ENCODE data around the gene SPACDR.

The SPACDR gene

DNA sequence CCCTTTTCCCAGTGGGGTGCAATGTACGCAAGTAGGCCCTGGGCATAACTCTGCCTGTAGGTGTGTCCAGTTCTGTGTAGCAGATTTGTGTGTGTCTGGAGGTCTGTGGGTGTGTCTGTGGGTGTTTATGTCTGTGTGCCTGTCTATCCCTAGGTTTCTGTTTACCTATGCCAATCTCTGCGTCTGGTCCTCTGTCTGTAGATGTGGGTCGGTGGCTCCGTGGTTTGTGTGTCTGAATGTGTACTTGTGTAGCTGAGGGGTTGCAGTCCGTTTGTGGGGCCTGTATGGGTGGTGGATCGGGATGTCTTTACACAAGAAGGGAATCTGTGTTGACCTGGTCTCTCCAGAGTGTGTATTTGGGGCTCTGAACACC lies 20.6 kb upstream of the SPACDR start:
- no peak for DNase-seq

GRCh38 chr7:100483722-100484672 lies 19.9 kb upstream of the SPACDR start, which contains the start of gene NYAP1:
Gene NYAP1, plus strand, starts transcription at chr7:100483927. Its CDS starts 1,385 bp downstream, at chr7:100485312.
- peak; percentile 68 for DNase-seq

DNA sequence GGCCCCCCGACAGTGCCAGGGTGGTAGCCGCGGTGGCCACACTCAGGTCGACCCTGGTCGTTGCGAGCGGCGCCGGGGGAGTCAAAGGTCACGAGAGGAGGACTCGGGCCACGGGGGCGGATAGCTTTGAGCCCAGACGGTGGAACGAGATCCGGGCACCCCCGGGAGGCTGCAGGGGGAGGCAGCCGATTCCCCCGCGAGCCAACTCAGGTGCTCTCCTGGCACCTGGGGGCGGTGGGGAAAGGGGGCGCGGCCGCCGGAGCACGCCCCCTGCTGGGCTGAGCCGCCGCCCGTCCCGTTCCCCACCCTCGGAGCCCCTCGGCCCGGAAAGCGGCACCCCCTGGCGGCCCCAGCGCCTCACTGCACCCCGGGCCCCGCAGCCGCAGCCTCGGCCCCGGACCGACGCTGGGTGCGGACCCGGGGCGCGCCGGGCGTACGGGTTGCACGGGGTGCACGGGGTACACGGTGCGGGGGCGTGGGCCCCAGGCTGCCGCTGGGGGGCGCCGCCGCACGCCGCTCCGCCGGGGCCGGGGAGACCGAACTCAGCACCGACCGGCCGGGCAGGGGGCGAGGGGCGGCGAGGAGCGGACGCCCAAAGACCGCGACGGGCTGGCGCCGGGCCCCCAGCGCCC lies 19.1 kb upstream of the SPACDR start:
- peak; percentile 86 for DNase-seq

- DNase-seq = no peak
These were observed 18.6 kb upstream of the SPACDR start for GRCh38 chr7:100482728-100483089.

- no peak for DNase-seq
These were observed 17.4 kb upstream of the SPACDR start for GRCh38 chr7:100481466-100481865.

GRCh38 chr7:100478958-100479660 lies 15.0 kb upstream of the SPACDR start, which contains the start of gene TSC22D4:
Gene TSC22D4, minus strand, starts transcription at chr7:100479214. Its CDS starts 1,176 bp downstream, at chr7:100478038.
- peak; percentile 94 for DNase-seq

- DNase-seq = no peak
These were observed 13.8 kb upstream of the SPACDR start for GRCh38 chr7:100477871-100478267.

DNA sequence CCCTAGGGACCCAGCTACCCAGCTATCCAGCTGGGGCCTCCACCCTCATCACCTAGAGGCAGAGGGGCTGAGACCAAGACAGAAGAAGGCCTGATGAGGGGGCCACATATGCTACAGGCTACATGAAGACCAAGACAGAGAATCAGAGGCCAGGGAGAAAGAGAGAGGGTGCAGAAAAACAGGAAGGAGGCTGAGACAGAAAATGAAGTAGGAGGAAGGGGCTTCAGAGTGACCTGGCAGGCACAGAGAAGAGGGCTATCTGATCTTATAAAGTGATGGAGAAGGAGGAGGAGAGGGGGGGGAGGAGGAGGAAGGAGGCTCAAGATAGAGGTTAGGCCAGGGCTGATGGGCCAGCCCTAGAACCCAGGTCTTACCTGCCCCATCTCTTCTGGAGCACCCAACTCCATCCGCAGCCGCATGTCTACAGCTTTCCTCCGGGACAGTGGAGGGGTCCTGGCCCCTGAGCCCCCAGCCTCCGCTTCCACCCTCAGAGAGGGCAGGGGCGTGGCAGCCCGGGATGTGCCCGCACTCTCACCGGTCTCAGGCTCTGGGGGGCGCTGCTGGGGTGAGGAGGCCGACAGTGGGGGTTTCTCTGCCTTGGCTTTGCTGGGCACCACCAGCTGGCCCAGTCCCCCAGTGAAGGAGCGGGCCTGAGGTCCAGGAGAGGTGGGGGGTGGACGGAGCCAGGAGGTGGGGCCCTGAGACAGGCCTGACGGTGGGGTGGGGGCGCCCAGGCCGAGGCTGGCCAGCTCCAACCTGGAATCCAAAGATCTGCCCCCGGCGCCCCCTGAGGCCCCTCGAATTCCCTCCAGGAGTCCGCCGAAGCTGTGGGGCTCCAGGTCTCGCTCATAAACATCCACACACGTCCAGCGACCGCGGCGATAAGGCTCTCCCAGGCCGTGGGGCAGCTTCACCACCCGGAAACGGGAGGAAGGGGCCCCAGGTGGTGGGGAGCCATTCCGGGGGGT lies 13.1 kb upstream of the SPACDR start:
- DNase-seq = peak; percentile 41

DNA sequence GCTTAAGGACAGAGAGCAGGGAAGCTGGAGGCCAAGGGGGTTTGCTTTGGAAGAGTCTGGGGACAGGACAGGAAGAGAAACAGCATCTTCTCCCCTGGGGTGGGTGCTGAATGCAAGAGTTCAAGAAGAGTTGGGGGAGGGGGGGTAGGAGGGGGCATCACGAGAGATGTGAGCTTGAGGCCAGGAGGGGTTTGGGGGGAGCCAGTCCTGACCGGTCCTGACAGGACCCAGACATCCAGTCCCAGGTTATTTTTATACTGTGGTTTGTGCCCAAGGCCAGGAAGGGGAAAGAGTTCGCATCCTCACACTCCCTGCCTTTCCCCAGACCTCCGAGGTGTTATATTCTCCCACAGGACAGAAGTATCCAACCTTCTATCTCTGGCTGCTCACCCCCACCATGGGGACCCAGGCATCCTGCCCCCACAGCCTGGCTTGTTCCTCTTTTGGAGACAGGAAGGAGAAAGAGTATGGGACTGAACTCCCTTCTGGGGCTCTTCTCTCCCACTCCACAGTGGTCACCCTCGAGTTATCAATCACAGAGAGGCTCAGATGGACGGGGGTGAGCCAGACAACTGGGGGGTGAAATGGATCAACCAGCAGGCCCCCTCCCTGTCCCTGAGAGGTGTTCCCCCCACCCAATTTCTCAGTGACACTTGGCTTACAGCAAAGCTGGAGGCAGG lies 12.2 kb upstream of the SPACDR start:
- DNase-seq = no peak

DNA sequence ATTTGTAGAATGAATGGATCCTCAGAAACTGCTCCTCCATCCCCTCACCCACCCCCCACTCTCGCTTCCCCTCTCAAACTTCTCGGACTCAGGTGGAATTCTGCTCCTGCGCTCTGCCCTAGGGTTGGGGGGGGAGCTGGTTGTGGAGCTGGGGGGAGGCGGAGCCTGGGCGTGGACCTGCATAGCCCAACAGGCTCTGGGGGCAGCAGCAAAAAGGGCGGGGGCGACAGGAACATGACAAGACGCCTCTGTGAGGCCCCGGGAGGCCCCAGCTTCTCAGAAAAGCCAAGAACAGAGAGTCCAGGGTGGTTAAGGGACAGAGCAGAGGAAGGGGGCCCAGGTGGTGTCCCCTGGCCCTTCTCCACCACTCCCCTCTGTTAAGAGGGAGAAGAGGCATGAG lies 11.5 kb upstream of the SPACDR start:
- no peak for DNase-seq

- peak; percentile 22 for DNase-seq
These were observed 8.9 kb upstream of the SPACDR start for GRCh38 chr7:100472854-100473499.

DNA sequence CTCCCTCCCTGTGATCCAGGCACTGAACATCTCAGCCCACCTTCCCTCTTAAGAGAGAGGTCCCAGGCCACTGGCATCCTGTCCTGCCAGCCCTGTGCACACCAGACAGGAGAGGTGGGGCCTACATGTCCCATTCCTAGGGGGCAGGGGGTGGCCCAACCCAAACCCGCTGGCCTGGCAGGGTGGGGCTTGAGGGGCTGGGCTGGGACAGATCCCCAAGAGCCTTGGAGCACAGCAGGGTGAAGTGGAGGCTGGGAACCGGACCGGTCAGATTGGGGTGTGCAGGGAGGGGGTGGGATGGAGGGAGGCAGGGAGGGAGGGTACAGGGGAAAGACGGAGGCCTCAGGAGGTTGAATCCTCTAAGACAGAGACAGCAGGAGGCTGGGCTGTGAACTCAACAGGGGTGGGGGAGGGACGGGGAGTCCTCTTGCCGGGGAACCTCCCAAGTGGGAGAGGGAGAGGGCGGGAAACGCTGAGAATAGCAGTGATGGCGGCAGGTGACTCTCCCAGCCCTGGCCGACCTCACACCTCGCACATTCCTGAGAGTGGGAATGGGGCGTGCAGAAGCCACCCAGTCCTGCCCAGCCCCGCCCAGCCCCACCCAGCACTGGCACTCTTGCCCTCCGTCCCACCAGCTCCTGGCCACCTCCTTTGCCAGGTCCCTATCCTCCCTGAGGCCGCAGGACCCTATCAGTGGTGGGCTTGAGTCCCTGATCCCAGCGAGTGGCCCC lies 8.2 kb upstream of the SPACDR start:
- no peak for DNase-seq

DNA sequence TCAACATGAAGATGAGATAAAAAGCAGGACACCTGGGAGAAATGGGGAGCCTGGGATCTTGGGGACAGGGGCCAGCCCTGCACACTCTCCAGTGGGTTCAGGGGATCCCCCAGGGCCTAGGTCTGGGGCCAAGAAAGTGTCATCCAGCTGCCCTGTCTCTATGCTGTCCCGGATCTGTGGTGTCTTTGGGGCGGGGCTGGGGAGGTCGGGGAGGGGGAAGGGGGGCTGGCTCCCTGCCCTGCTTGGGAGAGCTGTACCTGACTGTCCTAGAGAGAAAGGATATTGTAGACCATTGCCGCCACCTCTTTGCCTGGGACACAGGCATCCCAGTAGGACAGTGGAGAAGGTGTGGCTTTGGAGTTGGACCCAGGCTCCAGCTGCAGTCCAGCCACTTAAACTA lies 7.0 kb upstream of the SPACDR start:
- no peak for DNase-seq

DNA sequence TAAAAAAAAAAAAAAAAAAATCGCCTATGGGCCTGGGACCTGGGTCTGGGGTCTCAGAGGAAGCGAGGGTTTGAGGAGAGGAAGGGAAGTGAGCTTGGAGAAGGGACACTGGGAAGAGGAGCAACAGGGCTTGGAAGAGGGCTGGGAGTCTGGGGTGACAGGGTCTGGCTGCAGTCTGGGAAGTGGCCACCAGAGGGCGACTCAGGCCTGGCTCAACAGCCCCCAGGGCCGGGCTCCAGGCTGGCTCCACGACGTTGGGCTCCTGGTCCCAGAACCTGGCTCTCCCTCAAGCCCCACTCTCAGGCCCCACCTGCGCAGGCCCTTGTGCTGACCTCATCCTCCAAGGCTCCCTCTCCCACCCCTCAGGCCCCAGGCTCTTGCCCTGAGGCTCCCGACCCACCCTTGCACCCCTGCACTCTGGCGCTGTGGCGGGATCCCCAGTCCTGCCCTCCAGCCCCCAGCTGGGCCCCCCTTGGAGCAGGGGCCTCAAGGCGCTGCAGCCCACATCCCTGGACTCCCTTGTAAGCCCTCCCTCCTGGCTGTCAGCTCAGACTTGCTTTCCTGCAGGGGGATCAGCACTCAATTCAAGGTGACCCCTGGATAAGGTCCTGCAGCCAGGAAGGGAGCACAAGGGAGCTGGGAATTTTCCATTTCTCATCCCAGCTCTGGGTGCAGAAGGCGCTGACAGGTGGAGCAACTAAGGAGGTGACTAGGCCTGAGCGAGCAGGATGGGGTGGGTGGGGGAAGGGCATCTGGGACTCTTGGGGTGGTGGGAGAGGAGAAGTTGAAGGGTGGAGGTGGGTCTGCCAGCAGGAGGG lies 5.4 kb upstream of the SPACDR start:
- DNase-seq = peak; percentile 81

GRCh38 chr7:100467638-100468373 lies 3.7 kb upstream of the SPACDR start:
- no peak for DNase-seq

GRCh38 chr7:100466653-100467605 lies 2.9 kb upstream of the SPACDR start:
- DNase-seq = no peak

DNA sequence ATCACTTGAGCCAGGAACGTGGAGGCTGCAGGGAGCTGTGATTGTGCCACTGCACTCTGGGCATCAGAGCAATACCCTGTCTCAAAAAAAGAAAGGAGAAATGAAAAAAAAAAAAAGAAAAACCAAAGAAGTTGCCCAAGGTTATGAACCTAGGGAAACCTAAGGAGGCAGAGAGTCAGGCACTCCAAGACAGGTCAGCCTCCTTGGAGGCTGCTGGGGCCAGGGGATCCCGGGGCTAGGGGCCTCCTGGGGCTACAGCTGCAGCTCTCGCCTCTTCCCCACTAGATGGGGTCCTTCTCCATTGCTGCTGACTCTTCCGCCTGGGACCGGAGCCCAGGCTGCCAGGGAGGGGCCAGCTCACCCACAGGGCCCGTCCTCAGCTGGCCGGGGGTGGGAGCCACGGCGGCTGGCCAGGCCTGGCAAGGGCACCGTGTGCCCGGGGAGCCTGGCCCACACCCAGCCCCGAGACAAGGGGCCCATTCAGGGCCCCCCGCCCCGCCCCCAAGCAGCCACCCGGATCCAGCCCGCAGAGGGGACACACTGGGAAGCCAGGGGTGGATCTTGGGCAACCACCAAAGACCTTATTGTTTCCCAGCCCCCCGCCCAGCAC lies 1.7 kb upstream of the SPACDR start:
- DNase-seq = no peak

Measured in CD4-positive, alpha-beta T cell treated with Interleukin-21 for 1 hour (primary cell).